Left hindlimb (tissue), 1 donor: ENCODE results near the gene FN3KRP.

ENCODE experiments used
- DNase-seq: peaks from one replicate; pipeline ENCODE4 v3.0.0-alpha.2; 2018

The FN3KRP gene

GRCh38 chr17:82687871-82688270 is 28.6 kb upstream of the FN3KRP start:
- no peak for DNase-seq

GRCh38 chr17:82689077-82689476 is 27.4 kb upstream of the FN3KRP start:
- peak; percentile 5 for DNase-seq

GRCh38 chr17:82690786-82691489 is 25.6 kb upstream of the FN3KRP start:
- DNase-seq = peak; percentile 13

- DNase-seq = peak; percentile 3
These were observed 24.8 kb upstream of the FN3KRP start for GRCh38 chr17:82691714-82692113.

- DNase-seq = peak; percentile 5
These were observed 24.2 kb upstream of the FN3KRP start for GRCh38 chr17:82692268-82692667.

GRCh38 chr17:82693168-82693867 is 23.2 kb upstream of the FN3KRP start:
- DNase-seq = peak; percentile 13

GRCh38 chr17:82694647-82695046 is 21.9 kb upstream of the FN3KRP start:
- DNase-seq = peak; percentile 3

- no peak for DNase-seq
These were observed 20.2 kb upstream of the FN3KRP start for GRCh38 chr17:82696259-82696658.

- peak; percentile 31 for DNase-seq
These were observed 19.3 kb upstream of the FN3KRP start for GRCh38 chr17:82696916-82697807.

- DNase-seq = no peak
These were observed 18.8 kb upstream of the FN3KRP start for GRCh38 chr17:82697808-82698064.

GRCh38 chr17:82698065-82698973 is 18.2 kb upstream of the FN3KRP start, which contains the start of gene RAB40B:
Gene RAB40B (minus strand): TSS chr17:82698698. CDS start chr17:82698596, 102 bp downstream.
- peak; percentile 100 for DNase-seq

GRCh38 chr17:82698974-82699442 is 17.5 kb upstream of the FN3KRP start:
- no peak for DNase-seq

GRCh38 chr17:82699551-82699950 is 17.0 kb upstream of the FN3KRP start:
- peak; percentile 20 for DNase-seq

- DNase-seq = peak; percentile 48
These were observed 14.1 kb upstream of the FN3KRP start for GRCh38 chr17:82702231-82702927.

- DNase-seq = peak; percentile 32
These were observed 13.3 kb upstream of the FN3KRP start for GRCh38 chr17:82703036-82703745.

GRCh38 chr17:82703935-82704865 is 12.3 kb upstream of the FN3KRP start:
- DNase-seq = peak; percentile 30

GRCh38 chr17:82704886-82705285 is 11.6 kb upstream of the FN3KRP start:
- peak; percentile 14 for DNase-seq

GRCh38 chr17:82705756-82706155 is 10.8 kb upstream of the FN3KRP start:
- DNase-seq = no peak

- DNase-seq = no peak
These were observed 7.4 kb upstream of the FN3KRP start for GRCh38 chr17:82709024-82709675.
